Endothelial cell of umbilical vein (primary cell): Measurements from ENCODE around the gene RPGR.

Experiments used
- CTCF ChIP-seq, 2 donors: IDR thresholded peaks; 1 replicate in 1 of 2; 2 replicates in 1 of 2; pipeline ENCODE4 v1.5.1; 2011; ENCODE audit warnings: low read length in 2 of 2, mild to moderate bottlenecking in 2 of 2, moderate library complexity in 2 of 2, control low read depth in 1 of 2, inconsistent platforms in 1 of 2, low read depth in 1 of 2; ENCODE audit not compliant: insufficient read depth in 1 of 2; ENCODE audit errors: extremely low read depth in 1 of 2
- EZH2 ChIP-seq: IDR thresholded peaks from 2 replicates; pipeline ENCODE4 v1.6.1; 2012; ENCODE audit warnings: borderline replicate concordance, low read depth, mild to moderate bottlenecking, moderate library complexity, low read length, inconsistent platforms; ENCODE audit not compliant: severe bottlenecking
- MAX ChIP-seq: IDR thresholded peaks from 2 replicates; pipeline ENCODE4 v1.6.1; 2011; ENCODE audit not compliant: insufficient read depth, insufficient read length
- MYC ChIP-seq: IDR thresholded peaks from one replicate; pipeline ENCODE4 v1.6.1; 2011; ENCODE audit warnings: mild to moderate bottlenecking, low read depth, low read length
- POLR2A ChIP-seq: IDR thresholded peaks from 2 replicates; pipeline ENCODE4 v1.6.1; 2012; ENCODE audit warnings: low read depth, mild to moderate bottlenecking, control low read depth, low read length
- POLR2AphosphoS5 ChIP-seq: IDR thresholded peaks from 2 replicates; pipeline ENCODE4 v1.6.1; 2012; ENCODE audit warnings: low read depth, mild to moderate bottlenecking, control low read depth, low read length, moderate library complexity; ENCODE audit not compliant: insufficient read depth

- no peak for TF ChIP-seq POLR2AphosphoS5
- TF ChIP-seq POLR2A: no peak
- TF ChIP-seq CTCF (IDR thresholded peaks at IDR 0.05; ENCODE audit: extremely low read depth in 1 of 2, insufficient read depth in 1 of 2, low read depth in 1 of 2, low read length in 2 of 2): peak in 1 of 2 donors; percentile 27
- no peak for TF ChIP-seq MAX
- TF ChIP-seq EZH2: no peak
- TF ChIP-seq MYC: no peak
Observed at GRCh38 chrX:38335382-38335781, 8.1 kb upstream of the RPGR start.
